HCT116 (cell line): Measurements from ENCODE around the gene ZSCAN21. TPM values are rescaled to one million over a fixed set of nuclear protein-coding genes. Genes with fewer than 3 reads are reported as not detected.

Experiments used
- ATAC-seq: fragments of 200-7000 bp; cut with Tn5 transposase; 2 replicates; pipeline ENCODE4 v1.9.1; 2020; ENCODE audit warnings: mild to moderate bottlenecking, moderate library complexity
- BruUV-seq: library from RNA; stranded (reverse); fragments of 400-500 nt; replicated peaks from 2 replicates; lab custom pipeline; 2021; lab: Mats Ljungman, UMichigan
- CTCF ChIA-PET: fragments of 300-600 bp; sonication (Branson Sonifier 250); formaldehyde crosslinking; loops from one replicate; lab custom pipeline; 2021; ENCODE audit warnings: antibody characterized with exemption; lab: Charles Lee
- POLR2A ChIA-PET: fragments of 300-600, 350-600 bp; sonication (Branson Sonifier 250); formaldehyde crosslinking; loops from one replicate; lab custom pipeline; 2021; ENCODE audit warnings: antibody characterized with exemption; lab: Charles Lee
- RAD21 ChIA-PET, 2 experiments: fragments of 300-600 bp; sonication (Branson Sonifier 250); formaldehyde crosslinking; loops; one replicate each; lab custom pipeline; 2023; ENCODE audit warnings: low total read pairs in 2 of 2; ENCODE audit not compliant: uncharacterized antibody in 2 of 2, unreplicated experiment in 2 of 2, low non-redundant PET in 1 of 2; lab: Charles Lee
- DNase-seq: peaks from one replicate; pipeline ENCODE4 v3.0.0-alpha.2; 2010; ENCODE audit warnings: low read depth, low spot score
- H2AFZ ChIP-seq: fragments of 200-600 bp; shearing (Covaris generic), sonication (generic); 2 replicates; pipeline ENCODE4 v1.6.1; 2017; ENCODE audit warnings: low read depth, mixed run types, mixed read lengths, antibody characterized with exemption, low read length; ENCODE audit not compliant: poor library complexity, severe bottlenecking
- H3K27ac ChIP-seq: 2 replicates; pipeline ENCODE4 v1.5.1; 2012; ENCODE audit warnings: low read depth, low read length
- H3K27me3 ChIP-seq: fragments of 200-600 bp; sonication (generic); 2 replicates; pipeline ENCODE4 v1.6.1; 2016; ENCODE audit warnings: mixed run types, low read length, mixed read lengths; ENCODE audit not compliant: insufficient read depth
- H3K36me3 ChIP-seq, 2 experiments: fragments of 200-500 bp in 1 of 2; fragments of 200-600 bp in 1 of 2; sonication (Bioruptor generic) in 1 of 2; sonication (generic) in 1 of 2; 2 replicates each; pipeline versions ENCODE4 v1.5.1 to v1.6.1; 2014 to 2016; ENCODE audit warnings: low read length in 2 of 2, inconsistent platforms in 1 of 2, mixed read lengths in 1 of 2, mixed run types in 1 of 2; ENCODE audit not compliant: insufficient read depth in 2 of 2, control insufficient read depth in 1 of 2
- H3K4me1 ChIP-seq, 2 experiments: fragments of 200-600 bp in 1 of 2; sonication (generic) in 1 of 2; 2 replicates each; pipeline versions ENCODE4 v1.5.1 to v1.6.1; 2012 to 2017; ENCODE audit warnings: low read length in 2 of 2, inconsistent platforms in 1 of 2, mild to moderate bottlenecking in 1 of 2, mixed read lengths in 1 of 2, mixed run types in 1 of 2, moderate library complexity in 1 of 2; ENCODE audit not compliant: insufficient read depth in 2 of 2, control insufficient read depth in 1 of 2
- H3K4me2 ChIP-seq: fragments of 200-600 bp; sonication (generic); 2 replicates; pipeline ENCODE4 v1.6.1; 2017; ENCODE audit warnings: mixed run types, low read length, mixed read lengths
- H3K4me3 ChIP-seq, 2 experiments: fragments of 200-600 bp in 1 of 2; sonication (generic) in 1 of 2; replicated peaks in 1 of 2; 2 replicates each; pipeline ENCODE4 v1.5.1; 2011 to 2016; ENCODE audit warnings: low read length in 2 of 2, control low read depth in 1 of 2, low read depth in 1 of 2, mild to moderate bottlenecking in 1 of 2, mixed read lengths in 1 of 2, mixed run types in 1 of 2
- H3K79me2 ChIP-seq: fragments of 200-600 bp; sonication (generic); 2 replicates; pipeline ENCODE4 v1.6.1; 2017; ENCODE audit warnings: mild to moderate bottlenecking, mixed run types, low read length, moderate library complexity, mixed read lengths; ENCODE audit not compliant: insufficient read depth
- H3K9ac ChIP-seq: fragments of 200-600 bp; sonication (generic); 2 replicates; pipeline ENCODE4 v1.6.1; 2016; ENCODE audit warnings: low read length, mixed read lengths
- H3K9me2 ChIP-seq: fragments of 200-600 bp; sonication (generic), shearing (Covaris generic); 2 replicates; pipeline ENCODE4 v1.6.1; 2017; ENCODE audit warnings: mixed run types, mild to moderate bottlenecking, moderate library complexity; ENCODE audit not compliant: insufficient read depth
- H3K9me3 ChIP-seq, 2 experiments: fragments of 200-500 bp in 1 of 2; fragments of 200-600 bp in 1 of 2; sonication (Bioruptor generic) in 1 of 2; sonication (generic) in 1 of 2; 2 replicates each; pipeline ENCODE4 v1.6.1; 2014 to 2017; ENCODE audit warnings: low read length in 2 of 2, mixed read lengths in 2 of 2, inconsistent platforms in 1 of 2, low read depth in 1 of 2, mild to moderate bottlenecking in 1 of 2, mixed run types in 1 of 2, moderate library complexity in 1 of 2; ENCODE audit not compliant: control insufficient read depth in 1 of 2, insufficient read depth in 1 of 2
- H4K20me1 ChIP-seq: fragments of 200-600 bp; sonication (generic), shearing (Covaris generic); 2 replicates; pipeline ENCODE4 v1.6.1; 2017; ENCODE audit warnings: mixed run types, mild to moderate bottlenecking, moderate library complexity; ENCODE audit not compliant: insufficient read depth
- CEBPB ChIP-seq: IDR thresholded peaks from 2 replicates; pipeline ENCODE4 v1.6.1; 2012; ENCODE audit warnings: low read depth
- ELF1 ChIP-seq: IDR thresholded peaks from 2 replicates; pipeline ENCODE4 v1.6.1; 2012; ENCODE audit warnings: low read depth, borderline replicate concordance
- JUND ChIP-seq: IDR thresholded peaks from 2 replicates; pipeline ENCODE4 v1.6.1; 2012
- POLR2AphosphoS5 ChIP-seq: IDR thresholded peaks from 2 replicates; pipeline ENCODE4 v1.6.1; 2011; ENCODE audit warnings: mild to moderate bottlenecking, low read depth, low read length, moderate library complexity
- ZBTB33 ChIP-seq: IDR thresholded peaks from 2 replicates; pipeline ENCODE4 v1.6.1; 2011; ENCODE audit warnings: mild to moderate bottlenecking, low read length, moderate library complexity; ENCODE audit not compliant: insufficient replicate concordance; ENCODE audit errors: extremely low read depth
- intact Hi-C: fragments of 100-400 bp; cut with micrococcal nuclease; formaldehyde crosslinking; loops from 2 replicates; pipeline ENCODE4 v1.10.0; 2022
- total RNA-seq: library from RNA; stranded (reverse); gene quantifications from one replicate; pipeline ENCODE4 v1.2.1, GENCODE V29; 2021; ENCODE audit not compliant: unreplicated experiment

Gene ZSCAN21
- total RNA-seq, 1 experiment from 2014 or later = 10.3 TPM

- ChIA-PET RAD21 (no interaction called here), CTCF (no interaction called here), POLR2A (no interaction called here)
- H3K27ac ChIP-seq = no peak overlapping the region
- no peaks in the 10 kb centered on the region for H3K9me3 ChIP-seq
- peaks cover 70% of the 10 kb centered on the region for H3K79me2 ChIP-seq
- TF ChIP-seq ZBTB33 (no peak), JUND (no peak), CEBPB (no peak), POLR2AphosphoS5 (peak; percentile 12; the same call in 1 of the 2 replicates)
- H3K36me3 ChIP-seq = peaks cover 60 to 81% of the 10 kb centered on the region in 2 experiments
- no peak overlapping the region for H3K4me3 ChIP-seq
- ATAC-seq (no peak), DNase-seq (no peak)
- H3K27me3 ChIP-seq = no peaks in the 10 kb centered on the region
- H3K4me2 ChIP-seq = no peak overlapping the region
- peaks cover 15% of the 10 kb centered on the region for H4K20me1 ChIP-seq
- no peak overlapping the region for H3K9ac ChIP-seq
- intact Hi-C loops = no loop called here
- no peaks in the 10 kb centered on the region for H3K9me2 ChIP-seq
- no TSS peak for BruUV-seq
- H3K4me1 ChIP-seq = peaks cover 0 to 16% of the 10 kb centered on the region in 2 experiments; a peak in 2 of 4 replicates
- no peak overlapping the region for H2AFZ ChIP-seq
These were observed 44.4 kb downstream of the ZSCAN21 start for GRCh38 chr7:100093925-100094486.

- Histone ChIP-seq H3K4me2 (no peak overlapping the region), H4K20me1 (peaks cover 23% of the 10 kb centered on the region), H3K4me1 (peaks cover 0 to 14% of the 10 kb centered on the region in 2 experiments; a peak in 3 of 4 replicates), H3K36me3 (peaks cover 70 to 93% of the 10 kb centered on the region in 2 experiments), H3K9me2 (no peaks in the 10 kb centered on the region), H3K9me3 (no peaks in the 10 kb centered on the region), H2AFZ (no peak overlapping the region), H3K27ac (peak overlapping the region; percentile 13; the same call in 1 of the 2 replicates), H3K9ac (no peak overlapping the region), H3K4me3 (no peak overlapping the region), H3K79me2 (peaks cover 71% of the 10 kb centered on the region), H3K27me3 (no peaks in the 10 kb centered on the region)
- ATAC-seq = no peak
- ChIA-PET CTCF (no interaction called here), RAD21 (no interaction called here), POLR2A (no interaction called here)
- DNase-seq = no peak
- 0 out of 2 replicates have a peak, but pooled peaks have one; percentile 3 for TF ChIP-seq POLR2AphosphoS5
- no peak for TF ChIP-seq ELF1
- intact Hi-C loops = no loop called here
- BruUV-seq = no TSS peak
These were observed 45.7 kb downstream of the ZSCAN21 start for GRCh38 chr7:100095289-100095688.
